Right lobe of liver (tissue), 6 donors: ENCODE results near the gene CACNA1D. TPM values are rescaled to one million over a fixed set of nuclear protein-coding genes. Genes with fewer than 3 reads are reported as not detected.

Experiments
- ATAC-seq, 4 donors: fragments of 200-7000 bp; cut with Tn5 transposase; one replicate each; pipeline ENCODE4 v1.9.1; 2020; ENCODE audit warnings: mild to moderate bottlenecking in 4 of 4, moderate library complexity in 4 of 4
- DNase-seq, 3 donors: peaks; one replicate each; pipeline ENCODE4 v3.0.0-alpha.2; 2020
- H3K27ac ChIP-seq, 3 donors: fragments of 200-600 bp; one replicate each; pipeline ENCODE4 v1.8.0; 2022
- H3K27me3 ChIP-seq, 2 donors: fragments of 200-600 bp; one replicate each; pipeline ENCODE4 v1.8.0; 2022
- H3K36me3 ChIP-seq, 4 donors: fragments of 200-600 bp; sonication (generic) in 1 of 4; one replicate each; pipeline versions ENCODE4 v1.5.1 to v1.8.0; 2017 to 2022; ENCODE audit warnings: control low read depth in 1 of 4
- H3K4me1 ChIP-seq, 4 donors: fragments of 200-600 bp; sonication (generic) in 1 of 4; one replicate each; pipeline versions ENCODE4 v1.5.1 to v1.8.0; 2017 to 2022; ENCODE audit warnings: control low read depth in 1 of 4
- H3K4me3 ChIP-seq, 3 donors: fragments of 200-600 bp; one replicate each; pipeline ENCODE4 v1.8.0; 2022
- H3K9me3 ChIP-seq, 4 donors: fragments of 200-600 bp; sonication (generic) in 1 of 4; one replicate each; pipeline versions ENCODE4 v1.5.1 to v1.8.0; 2017 to 2022; ENCODE audit warnings: control low read depth in 1 of 4
- CTCF ChIP-seq, 4 donors: fragments of 200-600 bp in 3 of 4; fragments of 450-650 bp in 1 of 4; IDR thresholded peaks; one replicate each; pipeline versions ENCODE4 v1.5.1 to v1.8.0; 2016 to 2022; ENCODE audit warnings: antibody characterized with exemption in 4 of 4, mild to moderate bottlenecking in 2 of 4
- POLR2A ChIP-seq: fragments of 450-650 bp; IDR thresholded peaks from one replicate; pipeline ENCODE4 v1.6.1; 2017; ENCODE audit warnings: antibody characterized with exemption, mild to moderate bottlenecking
- WGBS: methylation state at CpG from one replicate; pipeline ENCODE4 v1.1.6; 2018; ENCODE audit warnings: low coverage, low lambda C conversion rate; ENCODE audit not compliant: insufficient coverage; ENCODE audit errors: missing lambda C conversion rate; 5-methylcytosine and 5-hydroxymethylcytosine counted together
- intact Hi-C, 2 donors: fragments of 100-400 bp; cut with DNase I; formaldehyde crosslinking; loops; one replicate each; pipeline versions ENCODE4 v1.11.2 to v1.14.1; 2022
- total RNA-seq, 6 experiments: library from RNA; depleted of rRNA in 2 of 6; stranded (reverse); fragments of >200 nt in 2 of 6; fragmentation: NEBNext Ultra II Directional in 3 of 6; extraction: Animal tissue kit (Norgen Biotek cat#: 25700) in 3 of 6; gene quantifications; one replicate each; pipeline versions ENCODE4 v1.1.0 to v1.2.4, GENCODE V29; 2016 to 2023
- donor health status: DM: no; HTN: yes; CAD: no.
- donor health status: DM: no; HTN: no; CAD: no.
- donor health status: DM: no; HTN: no; CAD: no.
- donor health status: DM: no; HTN: yes; CAD: no.
- donor health status: DM: no; HTN: yes; CAD: no.

CACNA1D gene
- total RNA-seq, 6 experiments from 2014 or later: 5.5 to 12.7 (median 9.3) TPM

- no peak overlapping the region for H3K4me3 ChIP-seq
- ATAC-seq (peak in 1 of 4 donors; percentile 22), DNase-seq (no peak)
- no peak overlapping the region for H3K27ac ChIP-seq
- H3K36me3 ChIP-seq: no peaks in the 10 kb centered on the region
- intact Hi-C loops: no loop called here
- no peaks in the 10 kb centered on the region for H3K27me3 ChIP-seq
- no peaks in the 10 kb centered on the region for H3K9me3 ChIP-seq
- TF ChIP-seq POLR2A (no peak), CTCF (IDR thresholded peaks at IDR 0.05) (peak in 2 of 4 donors; percentile 9 to 12)
- WGBS: 86% methylated on average over 7 of the region's 7 CpGs
- peaks cover 0 to 9% (median 0%) of the 10 kb centered on the region in 4 donors for H3K4me1 ChIP-seq
Measured at GRCh38 chr3:53513556-53514190, 19.3 kb downstream of the CACNA1D start.

GRCh38 chr3:53516339-53516738 lies 21.9 kb downstream of the CACNA1D start:
- 82% methylated on average over 3 of the region's 5 CpGs for WGBS
- ATAC-seq: no peak
- intact Hi-C loops: no loop called here

GRCh38 chr3:53518495-53518981 lies 24.1 kb downstream of the CACNA1D start:
- Histone ChIP-seq H3K27ac (no peak overlapping the region), H3K9me3 (no peaks in the 10 kb centered on the region), H3K36me3 (no peaks in the 10 kb centered on the region), H3K27me3 (no peaks in the 10 kb centered on the region), H3K4me3 (no peak overlapping the region), H3K4me1 (peaks cover 0 to 12% (median 0%) of the 10 kb centered on the region in 4 donors)
- WGBS: 58% methylated on average over 6 of the region's 6 CpGs
- intact Hi-C loops: no loop called here
- ATAC-seq (peak; percentile 88 to 95 (median 92)), DNase-seq (no peak)
- TF ChIP-seq POLR2A (no peak), CTCF (IDR thresholded peaks at IDR 0.05) (no peak)

More at GRCh38 chr3:53516339-53516738, 21.9 kb downstream of the CACNA1D start:
- Histone ChIP-seq H3K9me3 (no peaks in the 10 kb centered on the region), H3K36me3 (no peaks in the 10 kb centered on the region), H3K4me3 (no peak overlapping the region), H3K27me3 (no peaks in the 10 kb centered on the region), H3K27ac (no peak overlapping the region), H3K4me1 (peaks cover 0 to 12% (median 0%) of the 10 kb centered on the region in 4 donors)
- TF ChIP-seq POLR2A (no peak), CTCF (IDR thresholded peaks at IDR 0.05) (no peak)
- no peak for DNase-seq

GRCh38 chr3:53519065-53519709 lies 24.8 kb downstream of the CACNA1D start:
- no peaks in the 10 kb centered on the region for H3K9me3 ChIP-seq
- no peak for DNase-seq
- intact Hi-C loops: no loop called here
- no peaks in the 10 kb centered on the region for H3K36me3 ChIP-seq
- no peak for ATAC-seq
- TF ChIP-seq CTCF (IDR thresholded peaks at IDR 0.05) (no peak), POLR2A (no peak)
- WGBS: 54% methylated on average over 5 of the region's 6 CpGs
- H3K27me3 ChIP-seq: no peaks in the 10 kb centered on the region
- no peak overlapping the region for H3K4me3 ChIP-seq
- H3K4me1 ChIP-seq: peaks cover 0 to 12% (median 0%) of the 10 kb centered on the region in 4 donors
- H3K27ac ChIP-seq: no peak overlapping the region
